SK-N-DZ (cell line): ENCODE results near the gene STK25.
"Not testable (repeated sequence)": the region's sequence is repeated elsewhere in the genome, so short reads cannot be mapped to it uniquely, and the experiment has no call there.

ENCODE experiments used
- DNase-seq: peaks from one replicate; pipeline ENCODE4 v3.0.0-alpha.2; 2015; ENCODE audit warnings: low spot score

STK25 gene

GRCh38 chr2:241509155-241509784, 886 bp upstream of the STK25 start:
- DNase-seq: no peak

- DNase-seq: peak; percentile 64
Observed at GRCh38 chr2:241507430-241508239, 749 bp downstream of the STK25 start.

GRCh38 chr2:241506793-241507429, 1.5 kb downstream of the STK25 start:
- DNase-seq: no peak

GRCh38 chr2:241506317-241506716, 2.1 kb downstream of the STK25 start:
- DNase-seq: not testable (repeated sequence)

GRCh38 chr2:241505781-241506201, 2.6 kb downstream of the STK25 start:
- no peak for DNase-seq

- no peak for DNase-seq
Observed at GRCh38 chr2:241505086-241505780, 3.2 kb downstream of the STK25 start.

GRCh38 chr2:241503776-241504392, 4.5 kb downstream of the STK25 start:
- no peak for DNase-seq

- DNase-seq: no peak
Observed at GRCh38 chr2:241502281-241502680, 6.1 kb downstream of the STK25 start.

- no peak for DNase-seq
Observed at GRCh38 chr2:241501551-241501950, 6.8 kb downstream of the STK25 start.

- no peak for DNase-seq
Observed at GRCh38 chr2:241501099-241501541, 7.3 kb downstream of the STK25 start.

- no peak for DNase-seq
Observed at GRCh38 chr2:241500431-241500975, 7.9 kb downstream of the STK25 start.

- DNase-seq: no peak
Observed at GRCh38 chr2:241500016-241500415, 8.4 kb downstream of the STK25 start.

- DNase-seq: no peak
Observed at GRCh38 chr2:241499146-241499965, 9.0 kb downstream of the STK25 start.

- DNase-seq: no peak
Observed at GRCh38 chr2:241498115-241499070, 10.0 kb downstream of the STK25 start.

GRCh38 chr2:241496904-241497877, 11.2 kb downstream of the STK25 start:
- no peak for DNase-seq

- no peak for DNase-seq
Observed at GRCh38 chr2:241496003-241496707, 12.2 kb downstream of the STK25 start.
